ENCODE measurements around the gene MUCL1.

GRCh38 chr12:54861927-54862326 lies 7.6 kb downstream of the MUCL1 start:
- TF ChIP-seq ZNF274 (IDR thresholded peaks at IDR 0.05; ENCODE audit: borderline replicate concordance, extremely low read depth, low read length) (no peak), POLR2AphosphoS5 (IDR thresholded peaks at IDR 0.05; ENCODE audit: low read depth, low read length) (no peak), TAF1 (IDR thresholded peaks at IDR 0.05; ENCODE audit: low read depth, low read length) (no peak), RBBP5 (IDR thresholded peaks at IDR 0.05; ENCODE audit: borderline replicate concordance, low read depth, low read length) (no peak), JUND (IDR thresholded peaks at IDR 0.05; ENCODE audit: low read length) (no peak), PHF8 (conservative IDR thresholded peaks at IDR 0.05; ENCODE audit: low read depth, low read length) (no peak), POLR2A (IDR thresholded peaks at IDR 0.05; ENCODE audit: control extremely low read depth in 1 of 2, low read depth in 2 of 2, low read length in 2 of 2) (no peak)
- TF ChIP-seq, protein P1, sequence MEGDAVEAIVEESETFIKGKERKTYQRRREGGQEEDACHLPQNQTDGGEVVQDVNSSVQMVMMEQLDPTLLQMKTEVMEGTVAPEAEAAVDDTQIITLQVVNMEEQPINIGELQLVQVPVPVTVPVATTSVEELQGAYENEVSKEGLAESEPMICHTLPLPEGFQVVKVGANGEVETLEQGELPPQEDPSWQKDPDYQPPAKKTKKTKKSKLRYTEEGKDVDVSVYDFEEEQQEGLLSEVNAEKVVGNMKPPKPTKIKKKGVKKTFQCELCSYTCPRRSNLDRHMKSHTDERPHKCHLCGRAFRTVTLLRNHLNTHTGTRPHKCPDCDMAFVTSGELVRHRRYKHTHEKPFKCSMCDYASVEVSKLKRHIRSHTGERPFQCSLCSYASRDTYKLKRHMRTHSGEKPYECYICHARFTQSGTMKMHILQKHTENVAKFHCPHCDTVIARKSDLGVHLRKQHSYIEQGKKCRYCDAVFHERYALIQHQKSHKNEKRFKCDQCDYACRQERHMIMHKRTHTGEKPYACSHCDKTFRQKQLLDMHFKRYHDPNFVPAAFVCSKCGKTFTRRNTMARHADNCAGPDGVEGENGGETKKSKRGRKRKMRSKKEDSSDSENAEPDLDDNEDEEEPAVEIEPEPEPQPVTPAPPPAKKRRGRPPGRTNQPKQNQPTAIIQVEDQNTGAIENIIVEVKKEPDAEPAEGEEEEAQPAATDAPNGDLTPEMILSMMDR (IDR thresholded peaks at IDR 0.05; ENCODE audit: control extremely low read depth in 1 of 3, insufficient read depth in 1 of 3, low read depth in 1 of 3, low read length in 3 of 3) = no peak
